Stomach (tissue), 9 donors: Measurements from ENCODE around the gene CFAP100. TPM values are rescaled to one million over a fixed set of nuclear protein-coding genes. Genes with fewer than 3 reads are reported as not detected.

Source experiments
- DNase-seq, 2 donors: peaks; one replicate each; pipeline versions ENCODE4 v3.0.0 to v3.0.0-alpha.2; 2013 to 2019
- H3K27ac ChIP-seq, 5 donors: fragments of 200-600 bp in 4 of 5; sonication (generic) in 4 of 5; one replicate each; pipeline ENCODE4 v1.5.1; 2013 to 2019; ENCODE audit warnings: mild to moderate bottlenecking in 1 of 5, moderate library complexity in 1 of 5
- H3K27me3 ChIP-seq, 3 donors: fragments of 200-600 bp; sonication (generic); one replicate each; pipeline ENCODE4 v1.5.1; 2017 to 2019; ENCODE audit warnings: mixed run types in 1 of 3
- H3K36me3 ChIP-seq, 4 donors: fragments of 200-600 bp; sonication (generic); 1 replicate in 3 of 4; 2 replicates in 1 of 4; pipeline ENCODE4 v1.5.1; 2016 to 2019
- H3K4me1 ChIP-seq, 4 donors: fragments of 200-600 bp; sonication (generic); one replicate each; pipeline ENCODE4 v1.5.1; 2016 to 2019
- H3K4me3 ChIP-seq, 4 donors: fragments of 200-600 bp; sonication (generic) in 3 of 4; one replicate each; pipeline ENCODE4 v1.5.1; 2016 to 2019; ENCODE audit warnings: mild to moderate bottlenecking in 1 of 4
- H3K9me3 ChIP-seq, 4 donors: fragments of 200-600 bp; sonication (generic); one replicate each; pipeline ENCODE4 v1.5.1; 2016 to 2019
- CTCF ChIP-seq, 7 experiments: fragments of 450-650 bp in 4 of 7; fragments of 200-600 bp in 3 of 7; sonication (generic) in 3 of 7; IDR thresholded peaks; one replicate each; pipeline ENCODE4 v1.5.1; 2016 to 2019; ENCODE audit warnings: antibody characterized with exemption in 7 of 7, control low read depth in 2 of 7, mild to moderate bottlenecking in 1 of 7
- EP300 ChIP-seq: sonication (generic); formaldehyde crosslinking; IDR thresholded peaks from one replicate; pipeline ENCODE4 v1.6.1; 2017; ENCODE audit warnings: antibody characterized with exemption
- POLR2A ChIP-seq, 4 donors: fragments of 450-650 bp; IDR thresholded peaks; one replicate each; pipeline ENCODE4 v1.6.1; 2016; ENCODE audit warnings: antibody characterized with exemption in 4 of 4, control low read depth in 2 of 4, mild to moderate bottlenecking in 1 of 4, moderate library complexity in 1 of 4
- POLR2AphosphoS5 ChIP-seq, 3 donors: sonication (generic); formaldehyde crosslinking; IDR thresholded peaks; one replicate each; pipeline ENCODE4 v1.6.1; 2016; ENCODE audit warnings: antibody characterized with exemption in 3 of 3
- WGBS, 5 donors: extraction: QIAGEN DNeasy Blood & Tissue Kit in 3 of 5; methylation state at CpG; one replicate each; pipeline versions ENCODE4 v1.1.5 to v1.1.7; 2013 to 2018; 5-methylcytosine and 5-hydroxymethylcytosine counted together
- intact Hi-C: fragments of 100-400 bp; cut with DNase I; formaldehyde crosslinking; loops from one replicate; pipeline ENCODE4 v1.15.1; 2023; ENCODE audit warnings: low total_unique reads
- polyA plus RNA-seq, 3 donors: library from polyadenylated mRNA; stranded (reverse); fragments of 200-250 nt; gene quantifications; one replicate each; pipeline ENCODE4 v1.2.3, GENCODE V29; 2013
- total RNA-seq, 5 donors: library from RNA; depleted of rRNA; stranded (reverse); fragments of >200 nt; gene quantifications; one replicate each; pipeline versions ENCODE4 v1.1.0 to v1.2.3, GENCODE V29; 2014 to 2016
- donor health status: healthy with polysubstance abuse.
- donor health status: Bipolar disorder and iron deficiency.
- donor health status: healthy.

Gene CFAP100
- total and polyA plus RNA-seq, 8 donors = not detected

GRCh38 chr3:126395846-126396513 is 1.3 kb downstream of the CFAP100 start:
- no peaks in the 10 kb centered on the region for H3K36me3 ChIP-seq
- peaks cover 6 to 11% (median 7%) of the 10 kb centered on the region in 4 donors for H3K4me1 ChIP-seq
- TF ChIP-seq EP300 (no peak), POLR2A (IDR thresholded peaks at IDR 0.05) (no peak), CTCF (IDR thresholded peaks at IDR 0.05) (no peak), POLR2AphosphoS5 (IDR thresholded peaks at IDR 0.05) (no peak)
- H3K27me3 ChIP-seq = peaks cover 0 to 34% (median 19%) of the 10 kb centered on the region in 3 donors
- H3K27ac ChIP-seq = no peak overlapping the region
- no peak for DNase-seq
- intact Hi-C loops = loop anchor here (10.0 kb wide), 1 partner anchor 271 kb away; no protein-coding TSS in a partner anchor
- H3K4me3 ChIP-seq = no peak overlapping the region
- H3K9me3 ChIP-seq = no peaks in the 10 kb centered on the region
- 81 to 94% (median 90%) methylated on average over 3 to 6 of the region's 6 CpGs for WGBS, 5 donors

- no peaks in the 10 kb centered on the region for H3K36me3 ChIP-seq
- no peak overlapping the region for H3K27ac ChIP-seq
- no peak for DNase-seq
- H3K27me3 ChIP-seq = peaks cover 0 to 35% (median 19%) of the 10 kb centered on the region in 3 donors
- WGBS, 5 donors = 90 to 97% (median 91%) methylated on average over 5 of the region's 5 CpGs
- no peaks in the 10 kb centered on the region for H3K9me3 ChIP-seq
- intact Hi-C loops = loop anchor here (10.0 kb wide), 1 partner anchor 272 kb away; no protein-coding TSS in a partner anchor
- H3K4me3 ChIP-seq = no peak overlapping the region
- TF ChIP-seq POLR2A (IDR thresholded peaks at IDR 0.05) = no peak
- no peak for TF ChIP-seq CTCF (IDR thresholded peaks at IDR 0.05)
- TF ChIP-seq EP300 = no peak
- TF ChIP-seq POLR2AphosphoS5 (IDR thresholded peaks at IDR 0.05) = no peak
- peaks cover 6 to 11% (median 7%) of the 10 kb centered on the region in 4 donors for H3K4me1 ChIP-seq
These were observed 1.8 kb downstream of the CFAP100 start for GRCh38 chr3:126396536-126396935.

DNA sequence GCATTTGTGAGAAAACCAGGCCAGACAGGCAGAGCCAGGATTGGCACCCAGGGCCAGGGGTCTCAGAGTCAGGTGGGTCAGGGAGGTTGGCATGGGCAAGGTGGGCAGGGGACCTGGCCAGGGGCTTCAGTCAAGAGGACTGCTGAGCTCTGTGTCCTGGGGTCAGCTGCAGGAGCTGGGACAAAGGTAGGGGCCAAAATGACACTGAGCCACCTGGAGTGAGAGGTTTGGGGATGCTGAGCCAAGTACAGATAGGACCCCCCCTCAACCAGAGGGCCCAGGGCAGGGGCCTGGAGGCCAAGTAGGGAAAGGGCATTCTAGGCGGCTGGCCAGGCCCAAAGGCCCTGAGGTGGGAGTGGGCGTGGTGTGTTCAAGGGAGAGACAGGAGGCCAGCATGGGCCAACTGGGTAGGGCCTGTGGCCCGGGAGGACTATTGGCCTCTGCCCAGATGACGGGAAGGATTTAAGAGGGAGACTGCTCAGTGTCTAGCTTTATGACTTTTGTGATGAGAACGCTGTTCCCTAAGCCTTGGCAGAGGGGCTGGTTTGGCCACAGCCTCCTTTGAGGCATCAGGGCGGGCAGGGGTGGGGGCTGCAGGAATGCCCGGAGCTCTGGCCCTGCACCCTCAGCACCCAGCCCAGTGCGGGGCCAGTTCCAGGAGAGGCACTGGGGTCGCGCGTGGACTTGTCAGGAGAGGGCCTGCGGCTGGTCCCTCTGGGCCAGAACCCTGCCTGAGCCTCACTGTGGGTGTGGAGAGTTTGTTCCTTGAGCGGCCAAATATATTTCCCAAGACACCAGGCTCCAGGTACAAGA is 3.1 kb downstream of the CFAP100 start:
- TF ChIP-seq POLR2AphosphoS5 (IDR thresholded peaks at IDR 0.05) = no peak
- no peak for TF ChIP-seq POLR2A (IDR thresholded peaks at IDR 0.05)
- TF ChIP-seq CTCF (IDR thresholded peaks at IDR 0.05) = no peak
- TF ChIP-seq EP300 = no peak
- Histone ChIP-seq H3K36me3 (no peaks in the 10 kb centered on the region), H3K9me3 (no peaks in the 10 kb centered on the region), H3K27ac (no peak overlapping the region), H3K4me1 (peaks cover 6 to 11% (median 7%) of the 10 kb centered on the region in 4 donors), H3K4me3 (no peak overlapping the region), H3K27me3 (peaks cover 0 to 38% (median 23%) of the 10 kb centered on the region in 3 donors)
- intact Hi-C loops = loop anchor here (10.0 kb wide), 1 partner anchor 273 kb away; no protein-coding TSS in a partner anchor
- 90 to 93% (median 90%) methylated on average over 10 to 13 of the region's 13 CpGs for WGBS, 5 donors
- no peak for DNase-seq
